Measurements from ENCODE around the gene EFNA2. TPM values are rescaled to one million over a fixed set of nuclear protein-coding genes. Genes with fewer than 3 reads are reported as not detected.

EFNA2 gene
- total and polyA plus RNA-seq, 2 of the 4 experiments (the other 2 are of a cell fraction) = not detected

DNA sequence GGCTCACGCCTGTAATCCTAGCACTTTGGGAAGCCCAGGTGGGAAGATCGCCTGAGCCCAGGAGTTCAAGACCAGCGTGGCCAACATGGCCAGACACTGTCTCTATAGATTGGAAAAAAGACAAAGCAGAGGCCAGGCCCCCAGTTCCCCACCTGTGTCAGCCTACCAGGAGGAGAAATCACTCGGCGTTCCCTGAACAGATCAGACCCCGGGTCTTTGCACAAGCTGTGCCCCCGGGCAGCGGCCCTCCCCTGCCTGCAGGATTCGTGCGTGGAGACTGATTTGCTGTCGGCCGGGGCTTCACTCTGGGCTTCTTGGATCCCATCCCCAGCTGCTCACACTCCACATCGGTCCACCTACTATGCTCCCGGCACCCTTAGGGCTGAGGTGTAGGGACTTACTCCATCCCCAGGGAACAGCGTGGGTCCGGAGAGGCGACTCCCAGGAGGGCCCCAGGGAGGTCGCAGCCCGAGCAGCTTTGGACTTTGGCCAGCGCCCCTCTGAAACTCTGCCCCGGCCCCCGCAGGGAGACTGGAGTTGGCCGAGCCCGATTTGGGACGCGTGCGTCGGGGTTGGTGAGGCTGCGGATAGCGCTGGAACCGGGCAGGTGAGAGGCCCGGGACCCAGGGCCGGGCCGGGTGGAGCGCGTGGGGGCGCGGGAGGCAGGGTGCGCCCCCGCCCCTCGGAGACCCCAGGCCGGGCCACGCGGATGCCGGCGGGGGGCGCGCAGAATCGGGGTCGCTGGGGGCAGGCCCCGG lies 515 bp upstream of the EFNA2 start (continued):
- TF ChIP-seq MXI1 (IDR thresholded peaks at IDR 0.05; ENCODE audit: borderline replicate concordance, low read depth, low read length) (no peak), CHD1 (IDR thresholded peaks at IDR 0.05; ENCODE audit: low read depth, low read length) (no peak)

DNA sequence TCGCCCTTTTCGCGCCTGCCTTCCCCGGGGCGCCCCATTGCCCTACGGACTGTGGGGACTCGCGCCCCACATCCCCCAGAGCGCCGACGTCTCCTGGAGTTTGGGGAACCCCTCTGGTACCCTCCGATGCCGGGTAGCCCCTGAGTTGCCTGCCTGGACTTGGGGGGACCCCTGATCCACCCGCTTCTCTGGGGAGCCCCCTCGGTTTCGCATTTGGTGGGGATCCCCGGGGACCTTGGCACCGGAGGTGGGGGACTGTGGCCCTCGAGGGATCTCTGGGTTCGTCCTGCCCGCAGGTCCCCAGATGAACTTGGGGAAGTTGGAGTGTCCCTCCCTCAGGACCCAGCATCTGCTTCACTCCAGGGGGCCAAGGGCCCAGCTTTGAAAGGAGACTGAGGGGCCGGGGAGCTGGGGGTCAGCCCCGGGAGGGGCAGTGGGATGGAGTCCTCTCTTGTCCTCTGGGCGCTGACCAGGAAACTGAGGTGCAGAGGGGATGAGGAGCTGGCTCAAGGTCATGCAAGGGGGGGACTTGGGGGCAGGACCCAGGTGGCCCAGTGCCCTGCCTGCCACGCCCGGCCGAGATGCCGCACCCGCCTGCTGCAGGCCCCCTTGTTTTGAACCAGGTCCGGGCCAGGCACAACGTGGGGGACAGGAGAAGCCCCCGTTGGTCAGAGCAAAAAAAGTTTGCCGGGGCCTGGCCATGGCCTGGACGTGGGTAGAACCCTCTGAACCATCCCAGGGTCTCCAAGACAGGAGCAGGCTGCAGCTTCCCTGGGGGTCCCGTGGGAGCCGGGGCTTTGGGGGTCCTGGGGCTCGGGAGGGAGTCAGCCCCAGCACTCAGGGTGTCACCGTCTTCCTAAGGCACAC lies 1.0 kb downstream of the EFNA2 start:
- DNase-seq = no peak
- no peak overlapping the region for H2BK15ac ChIP-seq (ENCODE audit: low read depth, low read length)
- H3K4me1 ChIP-seq (ENCODE audit: control insufficient read depth, insufficient read depth, low read length) = no peaks in the 10 kb centered on the region
- H4K5ac ChIP-seq (ENCODE audit: low read depth, low read length) = no peak overlapping the region
- ChIA-PET POLR2A (ENCODE audit: unreplicated experiment) (no interaction called here), CTCF (no interaction called here)
- no peak overlapping the region for H2AK5ac ChIP-seq (ENCODE audit: low read depth, low read length)
- no peak overlapping the region for H3K4me3 ChIP-seq (ENCODE audit: insufficient read depth, low read depth, low read length)
- no peak overlapping the region for H3K9ac ChIP-seq (ENCODE audit: low read depth, low read length)
- no peak overlapping the region for H3K27ac ChIP-seq (ENCODE audit: insufficient read depth, low read length)
- TF ChIP-seq CHD1 (IDR thresholded peaks at IDR 0.05; ENCODE audit: low read depth, low read length) = no peak
- TF ChIP-seq, protein P1, sequence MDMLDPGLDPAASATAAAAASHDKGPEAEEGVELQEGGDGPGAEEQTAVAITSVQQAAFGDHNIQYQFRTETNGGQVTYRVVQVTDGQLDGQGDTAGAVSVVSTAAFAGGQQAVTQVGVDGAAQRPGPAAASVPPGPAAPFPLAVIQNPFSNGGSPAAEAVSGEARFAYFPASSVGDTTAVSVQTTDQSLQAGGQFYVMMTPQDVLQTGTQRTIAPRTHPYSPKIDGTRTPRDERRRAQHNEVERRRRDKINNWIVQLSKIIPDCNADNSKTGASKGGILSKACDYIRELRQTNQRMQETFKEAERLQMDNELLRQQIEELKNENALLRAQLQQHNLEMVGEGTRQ (IDR thresholded peaks at IDR 0.05; ENCODE audit: low read depth, low read length) = no peak
- TF ChIP-seq MAZ (IDR thresholded peaks at IDR 0.05; ENCODE audit: borderline replicate concordance, low read depth, low read length) = no peak
- no peak for TF ChIP-seq MXI1 (IDR thresholded peaks at IDR 0.05; ENCODE audit: borderline replicate concordance, low read depth, low read length)
- TF ChIP-seq, protein P2, sequence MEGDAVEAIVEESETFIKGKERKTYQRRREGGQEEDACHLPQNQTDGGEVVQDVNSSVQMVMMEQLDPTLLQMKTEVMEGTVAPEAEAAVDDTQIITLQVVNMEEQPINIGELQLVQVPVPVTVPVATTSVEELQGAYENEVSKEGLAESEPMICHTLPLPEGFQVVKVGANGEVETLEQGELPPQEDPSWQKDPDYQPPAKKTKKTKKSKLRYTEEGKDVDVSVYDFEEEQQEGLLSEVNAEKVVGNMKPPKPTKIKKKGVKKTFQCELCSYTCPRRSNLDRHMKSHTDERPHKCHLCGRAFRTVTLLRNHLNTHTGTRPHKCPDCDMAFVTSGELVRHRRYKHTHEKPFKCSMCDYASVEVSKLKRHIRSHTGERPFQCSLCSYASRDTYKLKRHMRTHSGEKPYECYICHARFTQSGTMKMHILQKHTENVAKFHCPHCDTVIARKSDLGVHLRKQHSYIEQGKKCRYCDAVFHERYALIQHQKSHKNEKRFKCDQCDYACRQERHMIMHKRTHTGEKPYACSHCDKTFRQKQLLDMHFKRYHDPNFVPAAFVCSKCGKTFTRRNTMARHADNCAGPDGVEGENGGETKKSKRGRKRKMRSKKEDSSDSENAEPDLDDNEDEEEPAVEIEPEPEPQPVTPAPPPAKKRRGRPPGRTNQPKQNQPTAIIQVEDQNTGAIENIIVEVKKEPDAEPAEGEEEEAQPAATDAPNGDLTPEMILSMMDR (conservative IDR thresholded peaks at IDR 0.05; ENCODE audit: low read depth, low read length) = no peak
- no peak for TF ChIP-seq RFX5 (IDR thresholded peaks at IDR 0.05; ENCODE audit: low read depth, low read length)
- TF ChIP-seq BHLHE40 (IDR thresholded peaks at IDR 0.05; ENCODE audit: low read depth, low read length) = no peak
- TF ChIP-seq POLR2A (IDR thresholded peaks at IDR 0.05; ENCODE audit: low read depth, low read length) = no peak
- no peak overlapping the region for H3K18ac ChIP-seq (ENCODE audit: low read depth, low read length)
- intact Hi-C loops (cut with micrococcal nuclease) (no loop called here), dilution Hi-C loops (cut with HindIII; ENCODE audit: low sequenced_read_pairs, unreplicated experiment) (no loop called here), in situ Hi-C loops (cut with MboI; ENCODE audit: low sequenced_read_pairs) (no loop called here)
- no peaks in the 10 kb centered on the region for H3K79me1 ChIP-seq (ENCODE audit: low read depth in 1 of 2, low read length in 2 of 2)
- peak overlapping the region; percentile 55 for H2AK9ac ChIP-seq (replicated peaks; ENCODE audit: low read depth, low read length, poor library complexity)
- no peak overlapping the region for H2BK120ac ChIP-seq (ENCODE audit: low read depth, low read length)
- no peak overlapping the region for H3K4me2 ChIP-seq (ENCODE audit: low read depth, low read length)
- WGBS, 2 experiments (ENCODE audit: extremely low coverage in 2 of 2, insufficient read length in 1 of 2) = 43% methylated on average over 10 of the region's 38 CpGs; no CpG with 5 or more reads in 1 of the 2 experiments
- no peak overlapping the region for H2BK20ac ChIP-seq (ENCODE audit: low read depth, low read length)
- ATAC-seq (ENCODE audit: low read depth) = no peak
- peaks cover 46% of the 10 kb centered on the region for H3K27me3 ChIP-seq (ENCODE audit: control insufficient read depth, insufficient read depth, low read length)
- BruUV-seq (replicated peaks) = no TSS peak
- no peak overlapping the region for H4K8ac ChIP-seq (ENCODE audit: low read depth in 2 of 2, low read length in 2 of 2)
- H3K23ac ChIP-seq (ENCODE audit: low read depth, low read length) = no peak overlapping the region
- H3K9me3 ChIP-seq (ENCODE audit: control insufficient read depth, insufficient read depth, low read length) = no peaks in the 10 kb centered on the region
- H4K20me1 ChIP-seq (ENCODE audit: insufficient read depth, low read length) = 0 out of 2 replicates have a peak, but pooled peaks cover 5% of the 10 kb centered on the region
- H3K14ac ChIP-seq (replicated peaks; ENCODE audit: low read depth, low read length) = no peak overlapping the region
- H3K56ac ChIP-seq (ENCODE audit: extremely low read depth, insufficient read depth, low read length) = no peak overlapping the region
- no peak overlapping the region for H3K4ac ChIP-seq (ENCODE audit: low read depth, low read length)
- no peak overlapping the region for H4K91ac ChIP-seq (ENCODE audit: insufficient read depth, low read depth, low read length)
- no peaks in the 10 kb centered on the region for H3K36me3 ChIP-seq (ENCODE audit: control insufficient read depth, insufficient read depth, low read length)
- H3K9me1 ChIP-seq (ENCODE audit: insufficient read depth, low read length) = no peaks in the 10 kb centered on the region
- H2BK5ac ChIP-seq (ENCODE audit: low read depth, low read length, poor library complexity, severe bottlenecking) = no peak overlapping the region
- peak overlapping the region; percentile 32 for H2AFZ ChIP-seq (replicated peaks; ENCODE audit: low read length, poor library complexity)

Data from IMR-90 (cell line).